C4-2B (cell line): ENCODE results near the gene ATG9B.

ENCODE experiments used
- CTCF ChIP-seq: fragments of 450-650 bp; conservative IDR thresholded peaks from 2 replicates; pipeline ENCODE4 v1.5.1; 2017; ENCODE audit warnings: mild to moderate bottlenecking
- ZFX ChIP-seq: fragments of 450-650 bp; IDR thresholded peaks from 2 replicates; pipeline ENCODE4 v1.6.1; 2017

GRCh38 chr7:150973571-150974451 lies 50.5 kb downstream of the ATG9B start:
- TF ChIP-seq CTCF: no peak
- TF ChIP-seq ZFX: no peak
